CD4-positive, alpha-beta T cell (primary cell): ENCODE data around the gene SBK1. TPM values are rescaled to one million over a fixed set of nuclear protein-coding genes. Genes with fewer than 3 reads are reported as not detected.

Experiments
- ATAC-seq: fragments of 200-7000 bp; cut with Tn5 transposase; one replicate; pipeline ENCODE4 v1.10.0; 2022; ENCODE audit warnings: mild to moderate bottlenecking; ENCODE audit not compliant: poor library complexity
- CTCF ChIA-PET: fragments of 350-600 bp; sonication (Branson Sonifier 250); formaldehyde crosslinking; loops from one replicate; lab custom pipeline; 2021; ENCODE audit warnings: antibody characterized with exemption, inconsistent platforms; lab: Charles Lee
- POLR2A ChIA-PET: fragments of 350-600 bp; sonication (Branson Sonifier 250); formaldehyde crosslinking; loops from one replicate; lab custom pipeline; 2021; ENCODE audit warnings: antibody characterized with exemption, inconsistent platforms; lab: Charles Lee
- DNase-seq, 14 experiments: peaks; one replicate each; pipeline ENCODE4 v3.0.0-alpha.2; 2013 to 2020; ENCODE audit warnings: mixed read lengths in 2 of 14
- H3K27ac ChIP-seq, 2 donors: one replicate each; pipeline versions ENCODE4 v1.5.1 to v1.7.0; 2013; ENCODE audit warnings: low read length in 2 of 2, low read depth in 1 of 2, mild to moderate bottlenecking in 1 of 2
- H3K27me3 ChIP-seq, 2 experiments: 1 replicate in 1 of 2; 2 replicates in 1 of 2; pipeline versions ENCODE4 v1.6.1 to v1.7.0; 2013; ENCODE audit warnings: low read length in 2 of 2, control low read depth in 1 of 2, mild to moderate bottlenecking in 1 of 2, moderate library complexity in 1 of 2; ENCODE audit not compliant: insufficient read depth in 2 of 2, control insufficient read depth in 1 of 2
- H3K36me3 ChIP-seq: one replicate; pipeline ENCODE4 v1.6.1; 2013; ENCODE audit warnings: low read length, control low read depth; ENCODE audit not compliant: insufficient read depth
- H3K4me1 ChIP-seq: one replicate; pipeline ENCODE4 v1.6.1; 2013; ENCODE audit warnings: low read length, control low read depth; ENCODE audit not compliant: insufficient read depth
- H3K4me3 ChIP-seq: one replicate; pipeline ENCODE4 v1.5.1; 2013; ENCODE audit warnings: mild to moderate bottlenecking, low read length, moderate library complexity
- H3K9me3 ChIP-seq, 2 experiments: 1 replicate in 1 of 2; 2 replicates in 1 of 2; pipeline versions ENCODE4 v1.6.1 to v1.7.0; 2013; ENCODE audit warnings: low read length in 2 of 2, mild to moderate bottlenecking in 2 of 2, control low read depth in 1 of 2, moderate library complexity in 1 of 2; ENCODE audit not compliant: control insufficient read depth in 1 of 2, insufficient read depth in 1 of 2
- H3K27ac Mint-ChIP-seq: one replicate; pipeline ENCODE4 v1.8.0; 2020; ENCODE audit warnings: mixed read lengths
- H3K27me3 Mint-ChIP-seq: one replicate; pipeline ENCODE4 v1.8.0; 2021; ENCODE audit warnings: mixed read lengths
- H3K36me3 Mint-ChIP-seq: one replicate; pipeline ENCODE4 v1.8.0; 2021; ENCODE audit warnings: low read depth, mixed read lengths
- H3K4me1 Mint-ChIP-seq: one replicate; pipeline ENCODE4 v1.8.0; 2021; ENCODE audit warnings: low read depth, mixed read lengths
- H3K4me3 Mint-ChIP-seq: one replicate; pipeline ENCODE4 v1.8.0; 2020; ENCODE audit warnings: mild to moderate bottlenecking, mixed read lengths
- H3K9me3 Mint-ChIP-seq: one replicate; pipeline ENCODE4 v1.8.0; 2020; ENCODE audit warnings: mixed read lengths
- CTCF ChIP-seq: fragments of 200-600 bp; IDR thresholded peaks from one replicate; pipeline ENCODE4 v1.8.0; 2022; ENCODE audit warnings: antibody characterized with exemption, mild to moderate bottlenecking
- intact Hi-C, 2 experiments: fragments of 100-400 bp; cut with DNase I in 1 of 2; cut with micrococcal nuclease in 1 of 2; formaldehyde crosslinking; loops; one replicate each; pipeline versions ENCODE4 v1.15.1 to v1.9.0; 2023 to 2025; cut with DNase I, micrococcal nuclease
- total RNA-seq, 174 experiments: library from RNA in 2 of 174; stranded (reverse) in 2 of 174; gene quantifications; one replicate each; pipeline ENCODE4 v1.2.3 and lab custom pipeline; 2021 to 2026

SBK1 gene
- total RNA-seq, 2 experiments from 2014 or later, result 13.0 to 13.5 TPM

- Histone ChIP-seq H3K9me3 (peaks cover 0 to 9% of the 10 kb centered on the region in 2 experiments), H3K4me1 (peaks cover 5% of the 10 kb centered on the region), H3K27me3 (no peaks in the 10 kb centered on the region), H3K4me3 (no peak overlapping the region), H3K36me3 (no peaks in the 10 kb centered on the region), H3K27ac (no peak overlapping the region)
- no peaks in the 10 kb centered on the region for H3K36me3 Mint-ChIP-seq
- H3K4me3 Mint-ChIP-seq, result no peak overlapping the region
- ATAC-seq (no peak), DNase-seq (no peak)
- no peak overlapping the region for H3K27ac Mint-ChIP-seq
- CTCF ChIA-PET, result no interaction called here
- no peaks in the 10 kb centered on the region for H3K27me3 Mint-ChIP-seq
- no peaks in the 10 kb centered on the region for H3K4me1 Mint-ChIP-seq
- TF ChIP-seq CTCF, result no peak
- intact Hi-C loops, result no loop called here
- H3K9me3 Mint-ChIP-seq, result no peaks in the 10 kb centered on the region
- POLR2A ChIA-PET, result no interaction called here
Measured at GRCh38 chr16:28254158-28254557, 38.2 kb upstream of the SBK1 start.

- peaks cover 7% of the 10 kb centered on the region for H3K4me1 Mint-ChIP-seq
- ChIA-PET CTCF (no interaction called here), POLR2A (no interaction called here)
- H3K27ac Mint-ChIP-seq, result no peak overlapping the region
- no peak overlapping the region for H3K4me3 Mint-ChIP-seq
- peaks cover 0 to 9% of the 10 kb centered on the region in 2 experiments for H3K9me3 ChIP-seq
- TF ChIP-seq CTCF, result no peak
- ATAC-seq (no peak), DNase-seq (no peak)
- H3K27ac ChIP-seq, result no peak overlapping the region
- no peaks in the 10 kb centered on the region for H3K36me3 ChIP-seq
- H3K27me3 ChIP-seq, result no peaks in the 10 kb centered on the region
- no peak overlapping the region for H3K4me3 ChIP-seq
- H3K4me1 ChIP-seq, result peaks cover 12% of the 10 kb centered on the region
- H3K9me3 Mint-ChIP-seq, result no peaks in the 10 kb centered on the region
- intact Hi-C loops, result no loop called here
- no peaks in the 10 kb centered on the region for H3K27me3 Mint-ChIP-seq
- no peaks in the 10 kb centered on the region for H3K36me3 Mint-ChIP-seq
Measured at GRCh38 chr16:28255838-28256237, 36.5 kb upstream of the SBK1 start.

- H3K27me3 ChIP-seq, result peaks cover 0 to 3% of the 10 kb centered on the region in 2 experiments
- peaks cover 7% of the 10 kb centered on the region for H3K4me1 Mint-ChIP-seq
- H3K9me3 Mint-ChIP-seq, result no peaks in the 10 kb centered on the region
- H3K4me3 Mint-ChIP-seq, result no peak overlapping the region
- peaks cover 12% of the 10 kb centered on the region for H3K4me1 ChIP-seq
- no peak overlapping the region for H3K27ac Mint-ChIP-seq
- peaks cover 0 to 13% of the 10 kb centered on the region in 2 experiments for H3K9me3 ChIP-seq
- no peak for TF ChIP-seq CTCF
- no peaks in the 10 kb centered on the region for H3K27me3 Mint-ChIP-seq
- ATAC-seq (no peak), DNase-seq (no peak)
- H3K36me3 ChIP-seq, result no peaks in the 10 kb centered on the region
- no peak overlapping the region for H3K27ac ChIP-seq
- H3K4me3 ChIP-seq, result no peak overlapping the region
- no peaks in the 10 kb centered on the region for H3K36me3 Mint-ChIP-seq
- ChIA-PET CTCF (no interaction called here), POLR2A (no interaction called here)
- intact Hi-C loops, result no loop called here
Measured at GRCh38 chr16:28257256-28257655, 35.1 kb upstream of the SBK1 start.
